ENCODE measurements around the gene MSH5. TPM values are rescaled to one million over a fixed set of nuclear protein-coding genes. Genes with fewer than 3 reads are reported as not detected.
"Not testable (repeated sequence)": the region's sequence is repeated elsewhere in the genome, so short reads cannot be mapped to it uniquely, and the experiment has no call there.

Gene MSH5
- total RNA-seq, 1 experiment from 2014 or later: 22.7 TPM

DNA sequence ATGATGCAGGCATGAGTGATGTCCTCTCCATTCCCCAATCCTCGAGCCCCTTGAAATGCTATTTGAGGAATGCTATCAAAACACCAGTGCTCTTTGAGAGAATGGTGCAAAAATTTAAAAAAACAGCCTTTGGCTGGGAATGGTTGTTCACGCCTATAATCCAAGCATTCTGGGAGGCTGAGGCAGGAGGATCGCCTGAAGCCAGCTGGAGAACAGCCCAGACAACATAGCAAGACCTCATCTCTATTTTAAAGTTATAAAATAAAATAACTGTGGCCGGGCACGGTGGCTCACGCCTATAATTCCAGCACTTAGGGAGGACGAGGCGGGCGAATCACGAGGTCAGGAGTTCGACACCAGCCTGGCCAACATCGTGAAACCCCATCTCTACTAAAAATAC, 60.0 kb downstream of the MSH5 start:
- Histone ChIP-seq H3K4me2 (ENCODE audit: low read length) (no peak overlapping the region), H4K20me1 (ENCODE audit: low read length) (no peaks in the 10 kb centered on the region), H3K9me3 (ENCODE audit: low read length) (no peaks in the 10 kb centered on the region), H3K27me3 (ENCODE audit: low read length) (no peaks in the 10 kb centered on the region), H3K9me2 (replicated peaks; ENCODE audit: low read length) (no peaks in the 10 kb centered on the region), H3K79me2 (ENCODE audit: low read length) (peaks cover 23% of the 10 kb centered on the region), H3F3A (ENCODE audit: low read length, unreplicated experiment) (no peaks in the 10 kb centered on the region), H3K36me3 (ENCODE audit: low read depth, low read length) (peaks cover 3% of the 10 kb centered on the region; the same call in 1 of the 2 replicates), H3K4me3 (ENCODE audit: low read length) (no peak overlapping the region), H3K27ac (ENCODE audit: low read length) (no peak overlapping the region), H3K9ac (ENCODE audit: low read length) (no peak overlapping the region), H3K4me1 (ENCODE audit: insufficient read depth, low read length) (no peaks in the 10 kb centered on the region), H2AFZ (ENCODE audit: low read length) (no peak overlapping the region)
- BruUV-seq (replicated peaks): no TSS peak
- DNase-seq (no peak), ATAC-seq (no peak)
- TF ChIP-seq EZH2 (IDR thresholded peaks at IDR 0.05; ENCODE audit: low read length, unreplicated experiment): no peak
- TF ChIP-seq, protein P1, sequence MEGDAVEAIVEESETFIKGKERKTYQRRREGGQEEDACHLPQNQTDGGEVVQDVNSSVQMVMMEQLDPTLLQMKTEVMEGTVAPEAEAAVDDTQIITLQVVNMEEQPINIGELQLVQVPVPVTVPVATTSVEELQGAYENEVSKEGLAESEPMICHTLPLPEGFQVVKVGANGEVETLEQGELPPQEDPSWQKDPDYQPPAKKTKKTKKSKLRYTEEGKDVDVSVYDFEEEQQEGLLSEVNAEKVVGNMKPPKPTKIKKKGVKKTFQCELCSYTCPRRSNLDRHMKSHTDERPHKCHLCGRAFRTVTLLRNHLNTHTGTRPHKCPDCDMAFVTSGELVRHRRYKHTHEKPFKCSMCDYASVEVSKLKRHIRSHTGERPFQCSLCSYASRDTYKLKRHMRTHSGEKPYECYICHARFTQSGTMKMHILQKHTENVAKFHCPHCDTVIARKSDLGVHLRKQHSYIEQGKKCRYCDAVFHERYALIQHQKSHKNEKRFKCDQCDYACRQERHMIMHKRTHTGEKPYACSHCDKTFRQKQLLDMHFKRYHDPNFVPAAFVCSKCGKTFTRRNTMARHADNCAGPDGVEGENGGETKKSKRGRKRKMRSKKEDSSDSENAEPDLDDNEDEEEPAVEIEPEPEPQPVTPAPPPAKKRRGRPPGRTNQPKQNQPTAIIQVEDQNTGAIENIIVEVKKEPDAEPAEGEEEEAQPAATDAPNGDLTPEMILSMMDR (conservative IDR thresholded peaks at IDR 0.05; ENCODE audit: low read depth, low read length): no peak
- no peak for TF ChIP-seq EZH2phosphoT487 (IDR thresholded peaks at IDR 0.05; ENCODE audit: borderline replicate concordance, low read length)
- ChIA-PET POLR2A (ENCODE audit: unreplicated experiment) (no interaction called here), CTCF (no interaction called here)
- intact Hi-C loops (cut with micrococcal nuclease): no loop called here

DNA sequence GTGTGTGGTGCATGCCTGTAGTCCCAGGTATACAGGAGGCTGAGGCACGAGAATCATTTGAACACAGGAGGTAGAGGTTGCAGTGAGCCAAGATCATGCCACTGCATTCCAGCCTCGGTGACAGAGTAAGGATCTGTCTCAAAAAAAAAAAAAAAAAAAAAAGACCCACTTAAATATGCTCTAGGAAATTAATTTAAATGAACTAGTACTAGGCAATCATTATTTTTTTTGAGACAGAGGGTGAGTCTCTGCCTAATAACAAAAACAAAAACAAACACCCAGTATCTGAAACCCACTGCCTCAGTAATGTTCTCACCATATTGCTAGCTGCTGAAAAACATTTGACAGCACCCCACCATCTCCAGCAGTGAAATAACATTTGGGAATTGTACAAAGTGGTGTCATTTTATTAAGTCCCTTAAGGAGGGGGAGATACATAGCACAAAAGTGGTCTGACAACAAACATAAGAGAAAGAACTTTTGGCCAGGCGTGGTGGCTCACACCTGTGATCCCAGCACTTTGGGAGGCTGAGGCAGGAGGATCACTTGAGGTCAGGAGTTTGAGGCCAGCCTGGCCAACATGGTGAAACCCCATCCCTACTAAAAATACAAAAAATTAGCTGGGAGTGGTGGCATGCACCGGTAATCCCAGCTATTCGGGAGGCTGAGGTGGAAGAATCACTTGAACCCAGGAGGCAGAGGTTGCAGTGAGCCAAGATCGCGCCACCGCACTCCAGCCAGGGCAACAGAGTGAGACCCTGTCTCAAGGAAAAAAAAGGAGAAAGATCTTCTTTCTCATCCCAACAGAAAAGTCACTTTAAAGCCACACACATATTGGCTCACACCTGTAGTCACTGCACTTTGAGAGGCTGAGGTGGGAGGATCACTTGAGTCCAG, 61.5 kb downstream of the MSH5 start:
- H2AFZ ChIP-seq (ENCODE audit: low read length); H4K20me1 ChIP-seq (ENCODE audit: low read length); H3K9me3 ChIP-seq (ENCODE audit: low read length); POLR2A ChIA-PET (ENCODE audit: unreplicated experiment); intact Hi-C loops (cut with micrococcal nuclease); H3K27ac ChIP-seq (ENCODE audit: low read length); H3K27me3 ChIP-seq (ENCODE audit: low read length); H3F3A ChIP-seq (ENCODE audit: low read length, unreplicated experiment); H3K9ac ChIP-seq (ENCODE audit: low read length); H3K4me1 ChIP-seq (ENCODE audit: insufficient read depth, low read length); CTCF ChIA-PET; ATAC-seq; H3K4me3 ChIP-seq (ENCODE audit: low read length); DNase-seq; BruUV-seq (replicated peaks); H3K36me3 ChIP-seq (ENCODE audit: low read depth, low read length); H3K4me2 ChIP-seq (ENCODE audit: low read length); H3K9me2 ChIP-seq (replicated peaks; ENCODE audit: low read length): not testable (repeated sequence)
- peaks cover 30% of the 10 kb centered on the region for H3K79me2 ChIP-seq (ENCODE audit: low read length)

DNA sequence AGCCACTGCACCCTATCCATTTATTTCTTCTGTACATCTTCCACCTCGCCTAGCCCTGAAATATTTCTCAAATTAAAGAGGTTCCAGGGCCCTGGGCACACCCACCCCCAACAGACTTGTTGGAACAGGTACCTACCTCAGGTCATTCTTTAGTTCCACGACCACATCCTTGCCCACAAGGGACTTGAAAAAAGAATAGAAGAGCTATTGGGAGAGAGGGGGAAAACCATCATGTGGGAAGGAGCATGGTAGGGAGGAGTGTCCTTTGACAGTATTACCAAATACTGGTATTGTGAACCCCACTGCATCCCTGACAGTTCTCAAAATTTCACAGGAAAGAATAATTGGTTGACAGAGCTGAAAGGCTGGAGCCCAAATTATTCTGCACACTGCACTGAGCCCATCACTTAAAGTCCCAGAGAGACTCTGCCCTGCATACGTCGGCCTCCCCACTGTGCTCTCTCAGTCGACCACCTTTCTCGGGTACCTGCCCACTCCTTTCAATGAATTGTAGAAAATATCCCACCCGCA, 66.2 kb downstream of the MSH5 start:
- Histone ChIP-seq H3K36me3 (ENCODE audit: low read depth, low read length) (no peaks in the 10 kb centered on the region), H3K9me3 (ENCODE audit: low read length) (no peaks in the 10 kb centered on the region), H3K4me3 (ENCODE audit: low read length) (peak overlapping the region; percentile 73), H3K27ac (ENCODE audit: low read length) (peak overlapping the region; percentile 53), H3K4me1 (ENCODE audit: insufficient read depth, low read length) (peaks cover 6% of the 10 kb centered on the region), H3K9ac (ENCODE audit: low read length) (peak overlapping the region; percentile 86), H2AFZ (ENCODE audit: low read length) (peak overlapping the region; percentile 77), H4K20me1 (ENCODE audit: low read length) (no peaks in the 10 kb centered on the region), H3K27me3 (ENCODE audit: low read length) (no peaks in the 10 kb centered on the region), H3K9me2 (replicated peaks; ENCODE audit: low read length) (no peaks in the 10 kb centered on the region), H3K79me2 (ENCODE audit: low read length) (peaks cover 34% of the 10 kb centered on the region), H3F3A (ENCODE audit: low read length, unreplicated experiment) (no peaks in the 10 kb centered on the region), H3K4me2 (ENCODE audit: low read length) (peak overlapping the region; percentile 89)
- CTCF ChIA-PET: interaction anchor here (0.6 kb wide), 1 partner anchor 25 kb away, joined by 3 read pairs; no protein-coding TSS in a partner anchor
- intact Hi-C loops (cut with micrococcal nuclease): no loop called here
- POLR2A ChIA-PET (ENCODE audit: unreplicated experiment): interaction anchor here (0.7 to 1.6 kb wide), 3 partner anchors 9 to 59 kb away, joined by 4 to 21 read pairs (median 20); partner anchors contain the start of genes HSPA1A, HSPA1B and HSPA1L
- peak; percentile 6 for ATAC-seq
- TF ChIP-seq EZH2 (IDR thresholded peaks at IDR 0.05; ENCODE audit: low read length, unreplicated experiment): no peak
- TF ChIP-seq EZH2phosphoT487 (IDR thresholded peaks at IDR 0.05; ENCODE audit: borderline replicate concordance, low read length): no peak
- TF ChIP-seq, protein P1 (conservative IDR thresholded peaks at IDR 0.05; ENCODE audit: low read depth, low read length): no peak
- no peak for DNase-seq
- BruUV-seq (replicated peaks): TSS peak; percentile 73
